GM21515 (cell line): ENCODE data around the gene MFNG.

ENCODE experiments used
- ATAC-seq: cut with Tn5 transposase; IDR thresholded peaks from one replicate; pipeline ENCODE4 v1.9.1; 2021; ENCODE audit not compliant: unreplicated experiment

The MFNG gene

GRCh38 chr22:37427135-37427710 lies 59.0 kb downstream of the MFNG start, which contains the start of gene ELFN2:
ELFN2 (minus strand) TSS chr22:37427479; CDS start chr22:37375534, 51,945 bp downstream.
- no peak for ATAC-seq

GRCh38 chr22:37426706-37427134 lies 59.5 kb downstream of the MFNG start:
- ATAC-seq = no peak

- ATAC-seq = no peak
Observed at GRCh38 chr22:37425800-37426705, 60.1 kb downstream of the MFNG start.

GRCh38 chr22:37425369-37425768 lies 60.8 kb downstream of the MFNG start:
- ATAC-seq = no peak

DNA sequence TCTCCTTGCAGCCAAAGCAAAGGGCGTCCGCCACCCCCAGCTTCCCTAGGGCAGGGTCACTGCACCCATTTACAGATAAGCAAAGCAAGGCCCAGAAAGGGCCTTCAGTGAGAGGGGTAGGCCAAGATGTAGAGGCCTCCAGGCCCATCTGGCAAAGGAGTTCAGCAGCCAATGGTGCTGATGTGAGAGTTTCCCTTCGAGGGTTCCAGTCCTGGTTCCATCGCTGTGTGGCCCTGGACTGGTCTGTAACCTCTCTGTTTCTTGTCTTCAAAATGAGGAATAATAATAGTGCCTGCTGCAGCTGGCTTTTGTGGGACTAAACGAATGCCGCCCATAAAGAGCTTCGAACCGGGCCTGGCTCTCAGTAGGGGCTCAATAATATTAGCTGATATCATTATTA lies 62.9 kb downstream of the MFNG start:
- no peak for ATAC-seq

- ATAC-seq = no peak
Observed at GRCh38 chr22:37421468-37421877, 64.7 kb downstream of the MFNG start.

DNA sequence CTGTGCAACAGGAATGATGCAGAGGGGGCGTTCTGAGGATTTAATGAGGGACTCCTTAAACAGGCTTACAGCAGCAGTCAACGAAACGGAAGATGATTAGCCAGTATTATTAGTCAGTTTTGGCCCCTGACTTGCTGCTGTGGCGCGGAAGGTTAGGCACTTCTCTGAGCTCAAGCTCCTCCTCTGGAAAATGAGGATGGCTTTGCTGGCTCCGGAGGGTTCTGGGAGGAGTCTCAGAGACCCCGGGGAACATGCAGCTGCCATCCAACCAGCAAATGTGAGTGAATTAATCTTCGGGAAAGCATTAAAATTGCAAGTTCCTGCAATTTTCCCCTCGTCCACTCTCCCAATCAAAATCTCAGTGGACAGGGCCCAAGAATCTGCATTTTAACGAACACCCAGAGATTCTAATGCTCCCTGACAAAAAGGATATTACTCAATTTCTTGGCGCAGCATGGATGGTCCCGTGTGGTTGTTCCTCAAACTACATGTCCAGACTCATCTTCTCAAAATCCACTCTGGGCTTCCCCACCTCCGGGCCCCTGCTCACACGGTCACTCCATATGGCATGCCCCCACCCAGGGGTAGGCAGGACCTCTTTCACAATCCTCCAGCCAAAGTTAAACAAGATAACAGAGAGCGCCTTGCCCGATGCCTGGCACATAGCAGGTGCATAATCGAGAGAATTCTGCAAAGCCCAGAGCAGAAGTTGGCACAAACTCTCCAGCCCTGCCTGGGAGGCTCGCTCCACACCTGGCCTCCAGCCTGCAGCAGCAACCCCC lies 65.3 kb downstream of the MFNG start:
- ATAC-seq = no peak

- no peak for ATAC-seq
Observed at GRCh38 chr22:37419969-37420685, 66.1 kb downstream of the MFNG start.

DNA sequence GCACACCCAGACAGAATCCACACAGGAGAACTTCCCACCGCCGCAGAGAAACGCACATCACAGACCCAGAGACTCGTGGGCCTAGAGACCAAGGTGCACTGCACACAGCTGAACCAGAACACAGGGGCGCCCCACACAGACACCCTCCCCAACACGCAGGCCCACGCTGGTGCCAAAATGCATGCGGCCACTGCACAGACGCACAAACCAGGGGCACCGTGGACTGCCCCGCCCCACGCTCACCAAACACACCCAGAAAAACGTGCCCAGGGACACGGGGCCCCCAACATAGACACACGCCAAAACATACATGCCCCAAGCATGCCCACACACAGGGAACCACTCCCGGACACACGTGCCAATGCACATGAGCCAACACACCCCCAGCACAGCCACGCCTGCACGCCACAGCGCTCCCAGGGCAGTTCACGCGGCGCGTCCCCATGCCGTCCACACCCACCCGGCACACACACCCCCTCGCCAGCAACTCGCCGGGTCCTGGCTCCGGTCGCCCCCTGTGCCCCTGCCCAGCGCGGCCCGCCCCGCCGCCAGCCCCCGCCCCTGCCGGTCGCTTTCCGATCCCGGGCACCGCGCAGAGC lies 66.7 kb downstream of the MFNG start:
- ATAC-seq = no peak
